ENCODE data around the gene CXorf65.

Gene CXorf65

DNA sequence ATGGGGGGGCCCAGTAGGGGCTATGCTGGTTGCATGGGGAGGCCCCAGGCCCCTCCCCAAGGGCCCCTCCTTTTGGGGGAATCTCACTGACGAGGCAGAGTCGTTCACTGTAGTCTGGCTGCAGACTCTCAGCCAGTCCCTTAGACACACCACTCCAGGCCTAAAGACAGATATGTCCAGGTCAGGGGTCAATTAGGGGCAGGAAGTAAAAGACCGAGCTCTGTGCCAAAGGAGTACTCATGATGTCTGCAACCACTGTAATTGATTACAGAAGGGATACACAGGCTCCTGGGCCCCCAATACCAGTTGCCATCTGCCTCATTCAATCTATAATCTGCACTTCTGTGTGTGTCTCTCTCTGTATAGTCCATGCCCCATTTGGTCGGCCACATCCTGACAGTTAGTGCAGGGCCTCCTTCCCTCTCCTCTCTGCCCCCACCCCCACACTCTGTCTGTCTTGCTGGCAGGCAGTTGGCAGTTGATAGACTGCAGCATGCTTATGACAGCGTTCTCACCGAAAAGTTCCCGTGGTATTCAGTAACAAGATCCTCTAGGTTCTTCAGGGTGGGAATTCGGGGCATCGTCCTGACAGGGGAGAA is 1.3 kb upstream of the CXorf65 start:
- DNase-seq (ENCODE audit: low read depth, low spot score), result no peak
- H3K27ac ChIP-seq, result no peak overlapping the region

DNA sequence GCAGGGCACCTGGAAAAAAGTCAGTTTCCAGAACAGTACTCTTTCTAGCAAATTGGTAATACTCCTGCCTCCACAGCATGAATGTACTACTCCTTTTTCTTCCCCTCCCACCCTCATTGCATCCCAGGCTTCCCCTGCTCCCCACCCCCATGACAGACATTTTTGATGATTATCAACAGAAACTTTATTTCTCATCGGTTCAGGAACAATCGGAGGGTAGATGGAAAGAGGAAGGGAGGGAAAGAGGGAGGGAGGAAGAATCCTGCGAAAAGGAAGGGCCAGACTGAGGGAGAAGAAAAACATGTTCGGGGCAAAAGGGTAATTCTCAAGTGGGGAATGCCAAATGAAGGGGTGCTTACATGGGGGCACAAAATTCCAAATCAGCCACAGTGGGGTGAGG is 705 bp upstream of the CXorf65 start:
- no peak overlapping the region for H3K27ac ChIP-seq
- DNase-seq (ENCODE audit: low read depth, low spot score), result no peak

DNA sequence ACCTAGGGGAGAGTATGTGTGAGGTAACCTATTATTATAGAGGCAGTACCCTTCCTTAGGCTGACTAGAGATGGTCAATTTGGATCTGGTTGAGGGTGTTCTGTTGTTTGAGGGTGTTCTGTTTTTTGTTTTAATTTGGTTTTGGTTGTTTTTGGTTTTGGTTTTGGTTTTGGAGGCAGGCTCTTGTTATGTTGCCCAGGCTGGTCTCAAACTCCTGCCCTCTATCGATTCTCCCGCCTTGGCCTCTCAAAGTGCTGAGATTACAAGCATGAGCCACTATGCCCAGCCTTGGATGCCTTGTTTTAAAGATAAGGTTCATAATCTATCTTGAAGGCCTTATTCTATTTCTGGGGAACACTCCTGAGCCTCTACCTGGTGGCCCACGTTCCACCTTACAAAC is 912 bp downstream of the CXorf65 start:
- H3K27ac ChIP-seq, result no peak overlapping the region
- DNase-seq (ENCODE audit: low read depth, low spot score), result no peak

DNA sequence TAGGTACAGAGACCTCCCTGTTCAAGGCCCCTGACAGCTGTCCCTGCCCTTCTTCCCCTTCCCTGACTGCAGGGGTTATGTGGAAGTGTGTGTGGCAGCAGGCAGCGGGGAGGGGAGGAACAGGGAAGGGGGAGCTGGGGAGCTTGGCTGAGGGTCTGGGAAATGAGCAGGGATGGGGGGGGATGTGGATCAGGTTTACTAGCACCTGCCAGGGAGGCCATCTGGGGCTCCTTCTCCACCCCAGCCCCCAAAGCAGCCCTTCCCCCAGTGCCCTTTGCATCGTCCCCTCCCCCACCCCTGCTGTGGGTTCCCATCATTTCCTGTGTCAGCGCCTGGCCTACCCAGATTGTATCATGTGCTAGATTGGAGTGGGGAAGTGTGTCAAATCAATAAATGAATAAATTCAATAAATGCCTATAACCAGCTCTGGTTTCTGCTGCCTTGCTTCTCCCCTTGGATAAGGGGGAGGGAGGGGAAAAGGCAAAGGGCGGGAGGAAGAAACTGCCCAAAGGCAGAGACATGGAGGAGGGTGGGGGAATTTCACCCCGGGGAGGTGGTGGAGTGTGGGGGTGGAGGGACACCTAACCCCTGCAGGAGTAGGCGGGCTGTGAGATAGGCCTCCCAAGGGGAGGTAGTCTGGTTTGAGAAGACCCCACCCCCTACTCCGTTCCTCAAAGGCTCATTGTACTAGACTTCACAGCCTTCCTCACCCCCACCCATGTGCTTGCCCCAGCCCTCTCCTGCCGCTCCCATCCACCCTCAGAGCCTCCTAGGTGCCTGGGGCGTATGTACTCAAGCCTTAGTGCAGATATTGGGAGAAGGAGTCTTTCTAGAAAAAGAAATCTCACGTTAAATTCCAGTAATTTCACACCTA is 3.2 kb downstream of the CXorf65 start:
- DNase-seq (ENCODE audit: low read depth, low spot score), result no peak
- H3K27ac ChIP-seq, result no peak overlapping the region

DNA sequence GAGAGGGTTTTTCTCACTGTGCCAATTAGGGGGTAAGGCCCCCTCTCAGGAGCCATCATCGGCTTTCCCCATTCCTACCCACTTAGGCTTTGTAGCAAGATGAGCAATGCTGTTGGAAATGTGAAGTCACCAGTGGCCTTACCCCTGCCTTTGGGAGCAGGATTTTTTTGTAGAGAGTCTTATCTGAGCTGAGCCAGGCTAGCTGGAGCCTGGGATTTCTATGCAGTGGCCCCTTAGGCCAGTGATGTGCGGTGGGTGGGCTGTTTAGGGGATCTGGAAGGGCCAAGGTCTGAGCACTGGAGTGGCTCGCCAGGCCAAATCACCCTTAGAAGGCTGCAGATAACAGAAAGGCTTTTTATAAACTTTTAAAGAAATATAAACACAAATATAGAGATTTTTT is 4.2 kb downstream of the CXorf65 start:
- no peak overlapping the region for H3K27ac ChIP-seq
- DNase-seq (ENCODE audit: low read depth, low spot score), result no peak

DNA sequence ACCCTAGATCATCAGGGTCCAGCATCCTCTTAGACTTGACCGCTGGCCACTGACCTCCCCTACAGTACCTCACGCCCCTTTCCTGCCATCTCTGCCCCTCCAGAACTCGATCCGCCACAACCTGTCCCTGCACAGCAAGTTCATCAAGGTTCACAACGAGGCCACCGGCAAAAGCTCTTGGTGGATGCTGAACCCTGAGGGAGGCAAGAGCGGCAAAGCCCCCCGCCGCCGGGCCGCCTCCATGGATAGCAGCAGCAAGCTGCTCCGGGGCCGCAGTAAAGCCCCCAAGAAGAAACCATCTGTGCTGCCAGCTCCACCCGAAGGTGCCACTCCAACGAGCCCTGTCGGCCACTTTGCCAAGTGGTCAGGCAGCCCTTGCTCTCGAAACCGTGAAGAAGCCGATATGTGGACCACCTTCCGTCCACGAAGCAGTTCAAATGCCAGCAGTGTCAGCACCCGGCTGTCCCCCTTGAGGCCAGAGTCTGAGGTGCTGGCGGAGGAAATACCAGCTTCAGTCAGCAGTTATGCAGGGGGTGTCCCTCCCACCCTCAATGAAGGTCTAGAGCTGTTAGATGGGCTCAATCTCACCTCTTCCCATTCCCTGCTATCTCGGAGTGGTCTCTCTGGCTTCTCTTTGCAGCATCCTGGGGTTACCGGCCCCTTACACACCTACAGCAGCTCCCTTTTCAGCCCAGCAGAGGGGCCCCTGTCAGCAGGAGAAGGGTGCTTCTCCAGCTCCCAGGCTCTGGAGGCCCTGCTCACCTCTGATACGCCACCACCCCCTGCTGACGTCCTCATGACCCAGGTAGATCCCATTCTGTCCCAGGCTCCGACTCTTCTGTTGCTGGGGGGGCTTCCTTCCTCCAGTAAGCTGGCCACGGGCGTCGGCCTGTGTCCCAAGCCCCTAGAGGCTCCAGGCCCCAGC is 5.7 kb downstream of the CXorf65 start:
- no peak for DNase-seq (ENCODE audit: low read depth, low spot score)
- no peak overlapping the region for H3K27ac ChIP-seq

DNA sequence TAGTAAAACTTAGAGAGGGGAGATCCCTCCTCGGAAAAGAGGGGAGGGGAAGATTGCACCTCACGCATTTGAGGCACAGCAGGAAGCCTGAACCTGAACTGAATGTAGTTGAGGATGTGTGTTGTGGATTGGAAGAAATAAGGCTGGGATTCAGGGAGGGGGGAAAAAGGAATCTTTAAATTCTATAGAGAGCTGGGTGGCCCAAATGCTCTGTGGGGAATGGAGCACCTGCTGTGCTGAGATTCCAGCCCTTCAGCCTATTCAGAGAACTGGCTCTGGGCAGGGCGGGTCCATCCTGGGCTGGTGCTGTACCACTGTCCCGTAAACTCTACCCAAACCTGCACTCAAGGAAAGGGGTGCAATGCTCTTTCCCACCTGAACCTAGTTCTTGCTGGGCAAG is 6.8 kb downstream of the CXorf65 start:
- no peak for DNase-seq (ENCODE audit: low read depth, low spot score)
- H3K27ac ChIP-seq, result no peak overlapping the region

DNA sequence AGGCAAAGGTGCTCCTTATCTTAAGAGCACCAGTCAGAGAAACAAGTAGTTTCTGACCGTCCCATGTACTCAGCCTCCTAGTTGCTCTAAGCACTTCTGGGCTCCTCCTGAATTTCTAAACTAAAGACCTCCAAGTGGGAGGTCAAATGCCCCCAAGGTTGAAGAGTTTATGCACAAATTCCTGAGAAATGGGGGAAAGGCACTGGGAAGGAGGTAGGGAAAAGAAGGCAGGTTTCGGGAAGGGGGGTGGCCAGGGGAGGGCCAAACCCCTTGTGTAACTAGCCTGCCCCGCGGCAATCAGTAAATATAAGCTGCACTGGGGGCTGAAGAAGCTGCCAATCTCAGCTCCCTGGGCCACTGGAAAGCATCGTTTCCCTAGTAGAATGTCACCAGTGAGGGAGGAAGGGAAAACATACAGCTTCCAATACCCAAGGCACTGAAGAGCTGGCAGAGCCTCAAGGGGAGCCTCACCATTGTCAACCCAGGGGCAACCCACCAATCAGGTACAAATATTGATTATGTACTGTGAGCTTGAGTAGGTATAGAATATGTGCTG is 7.5 kb downstream of the CXorf65 start:
- no peak for DNase-seq (ENCODE audit: low read depth, low spot score)
- no peak overlapping the region for H3K27ac ChIP-seq

DNA sequence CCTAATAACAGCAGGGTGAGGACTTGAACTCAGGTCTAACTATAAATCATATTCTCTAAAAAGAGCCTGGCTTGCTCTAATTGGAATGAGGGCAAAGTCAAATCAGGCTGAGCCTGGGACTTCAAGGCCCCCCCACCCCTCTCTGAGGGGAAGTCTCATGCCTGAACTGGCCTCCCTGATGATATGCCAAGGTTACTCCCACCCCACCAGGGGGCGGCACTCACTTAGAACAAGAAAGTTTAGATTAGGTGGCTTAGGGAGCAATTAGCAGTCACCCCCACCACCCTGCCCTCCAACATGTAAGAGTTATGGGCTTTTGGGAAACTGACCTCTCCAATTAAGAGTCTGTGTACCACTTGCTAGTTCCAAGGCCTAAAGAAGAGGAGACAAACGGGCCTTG is 8.2 kb downstream of the CXorf65 start:
- no peak for DNase-seq (ENCODE audit: low read depth, low spot score)
- no peak overlapping the region for H3K27ac ChIP-seq

DNA sequence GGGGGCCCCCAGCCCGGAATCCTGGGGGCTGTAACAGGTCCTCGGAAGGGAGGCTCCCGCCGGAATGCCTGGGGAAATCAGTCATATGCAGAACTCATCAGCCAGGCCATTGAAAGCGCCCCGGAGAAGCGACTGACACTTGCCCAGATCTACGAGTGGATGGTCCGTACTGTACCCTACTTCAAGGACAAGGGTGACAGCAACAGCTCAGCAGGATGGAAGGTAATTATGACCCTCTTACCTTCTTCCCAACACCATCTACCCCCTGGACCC is 9.8 kb downstream of the CXorf65 start:
- no peak overlapping the region for H3K27ac ChIP-seq
- DNase-seq (ENCODE audit: low read depth, low spot score), result no peak

DNA sequence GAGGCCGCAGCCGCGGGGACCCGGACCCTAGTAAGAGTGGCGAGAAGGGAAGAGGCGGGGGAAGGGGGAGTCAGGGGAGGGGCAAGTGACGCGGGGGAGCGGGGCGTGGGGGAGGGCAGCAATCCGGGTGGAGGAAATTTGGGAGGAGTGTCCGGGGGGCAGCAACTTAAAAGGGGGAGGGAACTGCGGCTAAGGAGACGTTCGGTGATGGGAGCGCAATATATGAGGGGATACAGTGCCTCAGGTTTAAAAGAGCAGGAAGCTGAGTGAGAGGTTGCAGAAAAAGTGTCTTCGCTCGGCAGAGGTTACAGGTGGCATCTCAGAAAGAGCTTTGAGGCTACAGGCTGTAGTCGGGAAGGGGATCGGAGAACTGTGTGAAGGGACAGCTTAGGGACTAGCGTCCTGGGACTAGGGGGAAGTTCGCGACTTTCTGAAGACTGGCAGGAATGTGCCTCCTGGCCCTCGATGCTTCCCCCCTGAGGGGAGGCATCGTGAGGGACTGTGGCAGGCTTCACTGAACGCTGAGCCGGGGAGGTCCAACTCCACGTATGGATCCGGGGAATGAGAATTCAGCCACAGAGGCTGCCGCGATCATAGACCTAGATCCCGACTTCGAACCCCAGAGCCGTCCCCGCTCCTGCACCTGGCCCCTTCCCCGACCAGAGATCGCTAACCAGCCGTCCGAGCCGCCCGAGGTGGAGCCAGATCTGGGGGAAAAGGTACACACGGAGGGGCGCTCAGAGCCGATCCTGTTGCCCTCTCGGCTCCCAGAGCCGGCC is 10.4 kb downstream of the CXorf65 start:
- H3K27ac ChIP-seq, result no peak overlapping the region
- no peak for DNase-seq (ENCODE audit: low read depth, low spot score)

DNA sequence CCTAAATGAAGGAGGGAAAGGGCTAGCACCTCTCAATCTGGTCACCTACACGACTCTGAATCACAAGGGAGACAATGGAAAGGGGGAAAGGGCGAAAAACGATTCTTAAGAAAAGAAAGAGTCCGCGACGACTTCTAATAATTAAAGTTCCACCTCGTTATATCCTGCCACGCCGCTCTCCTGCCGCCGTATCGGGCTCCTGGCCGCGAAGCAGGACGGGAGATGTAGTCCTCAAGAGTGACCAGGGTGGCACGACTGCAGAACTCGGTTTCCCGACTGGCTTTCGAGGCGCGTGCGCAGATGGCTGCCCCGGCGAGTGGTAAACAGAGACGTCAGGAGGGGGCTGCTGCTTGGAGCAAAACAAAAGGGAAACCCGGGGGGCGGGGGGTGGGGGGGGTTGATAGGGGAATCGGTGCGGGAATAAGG is 11.0 kb downstream of the CXorf65 start, which contains the start of gene FOXO4:
Gene FOXO4 (plus strand): TSS at position 297 of the 426 bp plus-strand sequence. CDS start 678 bp downstream, outside the sequence.
- DNase-seq (ENCODE audit: low read depth, low spot score), result peak; percentile 31
- no peak within 1 kb of the TSS for H3K27ac ChIP-seq

DNA sequence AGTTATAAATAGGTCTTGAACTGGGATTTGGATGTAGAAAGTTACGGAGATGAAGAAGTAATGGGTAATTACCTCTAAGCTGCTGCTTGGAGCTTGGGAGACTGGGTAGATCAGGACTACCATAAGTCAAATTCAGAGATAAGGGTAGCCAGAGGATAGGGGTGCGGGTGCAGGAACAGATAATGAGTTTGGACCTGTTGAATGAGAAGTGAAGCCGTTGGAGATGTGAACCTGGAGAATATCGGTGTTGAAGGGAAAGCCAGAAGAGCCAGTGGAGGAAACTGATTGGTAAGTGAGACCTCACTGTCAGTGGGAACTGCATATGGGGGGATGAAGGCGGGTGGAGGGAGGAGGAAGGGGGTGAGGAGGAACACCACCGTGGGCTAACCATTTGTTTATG is 11.5 kb downstream of the CXorf65 start:
- no peak for DNase-seq (ENCODE audit: low read depth, low spot score)
- no peak overlapping the region for H3K27ac ChIP-seq

DNA sequence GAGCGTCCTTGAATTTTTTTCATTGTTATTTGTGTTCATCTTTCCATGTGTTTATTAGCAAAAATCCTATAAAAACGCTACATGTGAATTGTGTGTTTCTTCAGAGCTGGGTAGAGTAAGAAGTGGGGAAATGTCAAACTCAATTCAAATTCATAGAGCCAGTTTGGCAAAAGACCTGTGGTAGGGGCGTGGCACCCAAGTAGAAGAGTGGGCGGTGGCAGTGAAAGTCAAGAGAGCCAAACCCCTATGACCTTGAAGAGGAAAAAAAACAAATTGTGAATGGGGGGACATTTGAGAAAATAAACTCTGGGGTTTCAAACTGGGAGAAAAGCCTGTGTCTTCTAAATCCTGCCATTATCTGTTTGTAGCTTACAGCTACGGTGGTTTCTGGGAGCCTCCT is 15.3 kb downstream of the CXorf65 start:
- DNase-seq (ENCODE audit: low read depth, low spot score), result no peak
- no peak overlapping the region for H3K27ac ChIP-seq

DNA sequence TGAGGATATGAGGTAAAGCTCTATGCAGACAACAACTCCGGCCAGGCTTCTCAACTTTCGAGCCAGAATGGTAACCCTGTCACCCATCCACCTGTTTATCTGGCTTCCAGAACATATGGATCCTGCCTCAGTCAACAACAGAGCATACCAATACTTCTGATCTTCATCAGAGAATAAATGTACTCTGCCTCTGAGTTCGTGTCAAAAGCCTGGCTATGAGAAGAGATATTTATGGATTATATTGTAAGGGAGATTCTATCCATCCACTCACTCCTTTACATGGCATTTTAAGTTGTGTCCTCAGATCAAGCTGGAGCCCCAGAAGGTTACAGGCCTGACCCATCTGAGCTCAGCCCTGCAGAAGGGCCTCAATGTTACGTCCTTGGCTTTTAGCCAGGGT is 20.6 kb downstream of the CXorf65 start:
- H3K27ac ChIP-seq, result no peak overlapping the region
- no peak for DNase-seq (ENCODE audit: low read depth, low spot score)

DNA sequence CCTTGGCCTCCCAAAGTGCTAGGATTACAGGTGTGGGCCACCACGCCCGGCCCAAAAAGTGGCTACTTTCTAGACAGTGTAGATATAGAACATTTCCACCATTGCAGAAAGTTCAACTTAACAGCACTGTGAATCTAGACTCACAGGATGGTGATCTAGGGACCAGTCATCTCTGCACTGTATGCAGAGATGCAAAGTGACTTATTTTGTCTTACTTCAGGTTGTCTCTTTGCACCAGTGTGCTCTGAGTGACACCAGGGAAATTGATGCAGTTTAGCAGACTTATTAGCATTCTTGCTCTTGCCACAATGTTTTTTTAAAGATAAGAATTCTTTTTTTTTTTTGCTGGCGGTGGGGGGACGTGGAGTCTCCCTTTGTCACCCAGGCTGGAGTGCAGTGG is 23.7 kb downstream of the CXorf65 start:
- H3K27ac ChIP-seq, result no peak overlapping the region
- no peak for DNase-seq (ENCODE audit: low read depth, low spot score)

DNA sequence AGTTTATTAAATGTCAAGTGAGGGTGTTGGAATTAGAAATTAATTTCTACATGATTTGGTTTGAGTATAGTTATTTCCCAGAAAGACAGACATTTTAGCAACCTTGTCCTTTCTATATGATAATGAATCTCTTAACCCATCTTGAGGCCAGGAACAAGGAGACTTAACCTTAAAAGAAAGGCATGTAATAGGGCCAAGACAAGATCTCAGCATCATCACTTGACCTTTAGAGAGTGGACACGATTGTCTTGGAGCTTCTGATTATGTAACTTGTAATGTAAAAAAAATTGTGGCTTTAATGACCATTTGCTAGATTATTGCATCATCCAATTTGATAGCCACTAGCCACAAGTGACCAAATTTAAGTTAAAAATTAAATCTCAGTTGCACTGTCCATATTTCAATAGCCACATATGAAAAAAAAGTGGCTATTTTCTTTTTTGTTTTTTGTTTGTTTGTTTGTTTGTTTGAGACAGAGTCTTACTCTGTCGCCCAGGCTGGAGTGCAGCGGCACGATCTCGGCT is 24.4 kb downstream of the CXorf65 start:
- no peak for DNase-seq (ENCODE audit: low read depth, low spot score)
- H3K27ac ChIP-seq, result no peak overlapping the region

DNA sequence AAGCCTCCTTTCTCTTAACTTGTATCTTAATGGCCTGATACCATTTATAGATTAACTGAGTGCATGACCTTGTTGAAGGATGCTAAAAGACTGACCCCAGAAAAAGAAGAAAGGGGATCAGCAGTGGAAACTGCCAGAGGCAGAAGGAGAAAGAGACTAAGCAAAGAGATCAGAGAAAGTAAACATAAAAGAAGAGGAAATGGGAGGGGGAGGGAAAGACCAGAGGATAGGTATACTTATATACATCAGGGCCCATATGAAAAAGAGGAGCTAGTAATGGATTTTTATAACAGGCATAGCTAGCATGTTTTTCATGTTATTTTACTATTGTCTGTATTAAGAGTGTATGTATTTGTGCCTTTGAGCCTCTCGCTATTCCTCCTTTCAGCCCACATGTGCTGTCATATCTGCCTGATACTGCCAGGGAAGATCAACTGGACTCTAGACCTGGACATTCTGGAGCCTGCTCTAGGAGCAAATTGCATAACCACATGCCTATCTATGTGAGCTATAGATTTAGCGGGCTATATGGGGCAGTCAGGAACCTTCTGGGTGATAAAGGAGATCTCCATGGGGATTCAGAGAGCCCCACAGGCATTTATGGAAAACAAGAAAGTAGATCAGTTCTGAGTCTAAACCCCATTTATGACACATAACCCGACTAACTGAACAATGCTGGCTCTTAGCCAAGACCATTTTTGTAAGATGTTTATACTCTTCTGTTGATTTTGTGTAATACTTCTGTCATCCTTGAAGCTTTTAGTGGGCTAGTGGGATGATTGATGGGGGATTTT is 25.0 kb downstream of the CXorf65 start:
- no peak overlapping the region for H3K27ac ChIP-seq
- peak; percentile 12 for DNase-seq (ENCODE audit: low read depth, low spot score)

DNA sequence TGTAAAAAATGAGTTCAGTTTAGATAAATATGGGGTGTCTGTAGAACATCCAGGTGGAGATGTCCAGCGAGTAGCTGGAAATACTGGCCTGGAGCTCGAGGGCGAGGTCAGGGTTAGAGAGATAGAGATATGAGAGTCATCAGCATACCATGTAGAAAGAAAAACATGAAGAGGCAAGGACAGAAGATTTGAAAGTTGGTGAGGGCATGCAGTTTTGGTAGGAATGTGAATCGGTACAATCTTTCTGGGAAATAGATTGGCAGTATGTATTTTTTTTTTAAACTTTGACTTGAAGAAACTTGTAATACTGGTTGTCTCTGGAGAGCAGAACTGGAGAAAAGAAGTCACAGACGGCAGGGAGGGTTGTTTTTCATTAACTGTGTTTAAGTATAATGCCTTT is 36.0 kb downstream of the CXorf65 start:
- no peak overlapping the region for H3K27ac ChIP-seq
- no peak for DNase-seq (ENCODE audit: low read depth, low spot score)
